Spleen (tissue), 11 donors: ENCODE results near the gene FERMT2. TPM values are rescaled to one million over a fixed set of nuclear protein-coding genes. Genes with fewer than 3 reads are reported as not detected.

Source experiments
- DNase-seq: peaks from one replicate; pipeline ENCODE4 v3.0.0-alpha.2; 2020
- H3K27ac ChIP-seq, 8 donors: fragments of 200-600 bp; sonication (generic) in 7 of 8; 1 replicate in 4 of 8; 2 replicates in 4 of 8; pipeline versions ENCODE4 v1.5.0 to v1.8.0; 2016 to 2021; ENCODE audit warnings: inconsistent platforms in 4 of 8, mild to moderate bottlenecking in 4 of 8, moderate library complexity in 1 of 8
- H3K27me3 ChIP-seq, 7 donors: fragments of 200-600 bp; sonication (generic) in 6 of 7; replicated peaks in 1 of 7; 1 replicate in 4 of 7; 2 replicates in 3 of 7; pipeline versions ENCODE4 v1.5.0 to v1.8.0; 2016 to 2021; ENCODE audit warnings: inconsistent platforms in 3 of 7, mild to moderate bottlenecking in 1 of 7
- H3K36me3 ChIP-seq, 6 donors: fragments of 200-600 bp; sonication (generic) in 5 of 6; 1 replicate in 4 of 6; 2 replicates in 2 of 6; pipeline versions ENCODE4 v1.5.0 to v1.8.0; 2016 to 2021; ENCODE audit warnings: inconsistent platforms in 2 of 6
- H3K4me1 ChIP-seq, 6 donors: fragments of 200-600 bp; sonication (generic) in 5 of 6; 1 replicate in 3 of 6; 2 replicates in 3 of 6; pipeline versions ENCODE4 v1.5.0 to v1.8.0; 2016 to 2021; ENCODE audit warnings: inconsistent platforms in 3 of 6
- H3K4me3 ChIP-seq, 8 donors: fragments of 200-600 bp; sonication (generic) in 7 of 8; 1 replicate in 4 of 8; 2 replicates in 4 of 8; pipeline versions ENCODE4 v1.5.0 to v1.8.0; 2016 to 2021; ENCODE audit warnings: inconsistent platforms in 4 of 8, mild to moderate bottlenecking in 4 of 8, moderate library complexity in 2 of 8
- H3K9me3 ChIP-seq, 8 donors: fragments of 200-600 bp; sonication (generic) in 7 of 8; 1 replicate in 4 of 8; 2 replicates in 4 of 8; pipeline versions ENCODE4 v1.5.0 to v1.8.0; 2016 to 2021; ENCODE audit warnings: inconsistent platforms in 4 of 8
- POLR2A ChIP-seq, 3 donors: fragments of 450-650 bp; IDR thresholded peaks; one replicate each; pipeline ENCODE4 v1.5.1; 2017; ENCODE audit warnings: antibody characterized with exemption in 3 of 3, mild to moderate bottlenecking in 1 of 3
- POLR2AphosphoS5 ChIP-seq, 3 donors: sonication (generic); formaldehyde crosslinking; IDR thresholded peaks; one replicate each; pipeline ENCODE4 v1.5.1; 2017; ENCODE audit warnings: antibody characterized with exemption in 3 of 3
- WGBS, 5 donors: extraction: QIAGEN DNeasy Blood & Tissue Kit in 3 of 5; methylation state at CpG; one replicate each; pipeline versions ENCODE4 v1.1.5 to v1.1.7; 2013 to 2018; 5-methylcytosine and 5-hydroxymethylcytosine counted together
- intact Hi-C: fragments of 100-400 bp; cut with DNase I; formaldehyde crosslinking; loops from one replicate; pipeline ENCODE4 v1.15.0; 2023; ENCODE audit warnings: low total_unique reads
- polyA plus RNA-seq, 3 donors: library from polyadenylated mRNA; stranded (reverse); fragments of 200-250 nt; gene quantifications; one replicate each; pipeline ENCODE4 v1.2.1, GENCODE V29; 2013
- total RNA-seq, 7 donors: library from RNA; depleted of rRNA in 3 of 7; stranded (reverse); fragments of >200 nt in 3 of 7; fragmentation: NEBNext Ultra II Directional in 4 of 7; extraction: Animal tissue kit (Norgen Biotek cat#: 25700) in 4 of 7; gene quantifications; one replicate each; pipeline versions ENCODE4 v1.1.0 to v1.2.1, GENCODE V29; 2016 to 2021
- TF ChIP-seq, protein P1 (sequence below), 11 experiments: fragments of 200-600 bp in 7 of 11; fragments of 450-650 bp in 4 of 11; sonication (generic) in 4 of 11; IDR thresholded peaks in 8 of 11; conservative IDR thresholded peaks in 3 of 11; 1 replicate in 7 of 11; 2 replicates in 4 of 11; pipeline versions ENCODE4 v1.4.0 to v1.8.0; 2016 to 2021; ENCODE audit warnings: antibody characterized with exemption in 11 of 11, inconsistent platforms in 4 of 11, mild to moderate bottlenecking in 1 of 11
- donor health status: healthy with polysubstance abuse.
- donor health status: DM: no; HTN: no; CAD: no; lungs with moderate emphysema.
- donor health status: DM: no; HTN: no; CAD: no.
- donor health status: Bipolar disorder and iron deficiency.
- donor health status: healthy.
- donor health status: DM: no; HTN: no; CAD: no.
- donor health status: DM: yes; HTN: yes; CAD: no.

The FERMT2 gene
- total and polyA plus RNA-seq, 10 donors = 10.5 to 94.5 (median 52.7) TPM

GRCh38 chr14:52948039-52948438 is 2.8 kb downstream of the FERMT2 start:
- Histone ChIP-seq H3K4me3 (peak overlapping the region in 4 of 8 donors; percentile 70 to 82 (median 76)), H3K27ac (peak overlapping the region in 1 of 8 donors; percentile 5), H3K27me3 (peaks cover 0 to 80% (median 35%) of the 10 kb centered on the region in 7 donors), H3K36me3 (peaks cover 0 to 6% (median 0%) of the 10 kb centered on the region in 6 donors), H3K9me3 (no peaks in the 10 kb centered on the region), H3K4me1 (peaks cover 9 to 58% (median 25%) of the 10 kb centered on the region in 6 donors)
- WGBS, 5 donors = 71 to 82% (median 78%) methylated on average over 3 of the region's 3 CpGs
- TF ChIP-seq POLR2AphosphoS5 (IDR thresholded peaks at IDR 0.05) = no peak
- TF ChIP-seq POLR2A (IDR thresholded peaks at IDR 0.05) = no peak
- TF ChIP-seq, protein P1, sequence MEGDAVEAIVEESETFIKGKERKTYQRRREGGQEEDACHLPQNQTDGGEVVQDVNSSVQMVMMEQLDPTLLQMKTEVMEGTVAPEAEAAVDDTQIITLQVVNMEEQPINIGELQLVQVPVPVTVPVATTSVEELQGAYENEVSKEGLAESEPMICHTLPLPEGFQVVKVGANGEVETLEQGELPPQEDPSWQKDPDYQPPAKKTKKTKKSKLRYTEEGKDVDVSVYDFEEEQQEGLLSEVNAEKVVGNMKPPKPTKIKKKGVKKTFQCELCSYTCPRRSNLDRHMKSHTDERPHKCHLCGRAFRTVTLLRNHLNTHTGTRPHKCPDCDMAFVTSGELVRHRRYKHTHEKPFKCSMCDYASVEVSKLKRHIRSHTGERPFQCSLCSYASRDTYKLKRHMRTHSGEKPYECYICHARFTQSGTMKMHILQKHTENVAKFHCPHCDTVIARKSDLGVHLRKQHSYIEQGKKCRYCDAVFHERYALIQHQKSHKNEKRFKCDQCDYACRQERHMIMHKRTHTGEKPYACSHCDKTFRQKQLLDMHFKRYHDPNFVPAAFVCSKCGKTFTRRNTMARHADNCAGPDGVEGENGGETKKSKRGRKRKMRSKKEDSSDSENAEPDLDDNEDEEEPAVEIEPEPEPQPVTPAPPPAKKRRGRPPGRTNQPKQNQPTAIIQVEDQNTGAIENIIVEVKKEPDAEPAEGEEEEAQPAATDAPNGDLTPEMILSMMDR (IDR thresholded peaks at IDR 0.05 in 8 of 11, conservative IDR thresholded peaks at IDR 0.05 in 3 of 11) = no peak
- intact Hi-C loops = no loop called here
- DNase-seq = no peak

GRCh38 chr14:52944254-52944653 is 6.6 kb downstream of the FERMT2 start:
- TF ChIP-seq, protein P1 (IDR thresholded peaks at IDR 0.05 in 8 of 11, conservative IDR thresholded peaks at IDR 0.05 in 3 of 11) = no peak
- no peak for TF ChIP-seq POLR2AphosphoS5 (IDR thresholded peaks at IDR 0.05)
- TF ChIP-seq POLR2A (IDR thresholded peaks at IDR 0.05) = no peak
- Histone ChIP-seq H3K4me3 (no peak overlapping the region), H3K4me1 (peaks cover 0 to 26% (median 7%) of the 10 kb centered on the region in 6 donors), H3K27ac (no peak overlapping the region), H3K27me3 (peaks cover 0 to 46% (median 16%) of the 10 kb centered on the region in 7 donors), H3K36me3 (peaks cover 0 to 6% (median 0%) of the 10 kb centered on the region in 6 donors), H3K9me3 (no peaks in the 10 kb centered on the region)
- DNase-seq = no peak
- 71 to 94% (median 81%) methylated on average over 2 of the region's 2 CpGs for WGBS, 5 donors
- intact Hi-C loops = no loop called here

GRCh38 chr14:52939427-52939826 is 11.4 kb downstream of the FERMT2 start:
- H3K4me1 ChIP-seq = peaks cover 0 to 25% (median 12%) of the 10 kb centered on the region in 6 donors
- no peaks in the 10 kb centered on the region for H3K27me3 ChIP-seq
- intact Hi-C loops = no loop called here

DNA sequence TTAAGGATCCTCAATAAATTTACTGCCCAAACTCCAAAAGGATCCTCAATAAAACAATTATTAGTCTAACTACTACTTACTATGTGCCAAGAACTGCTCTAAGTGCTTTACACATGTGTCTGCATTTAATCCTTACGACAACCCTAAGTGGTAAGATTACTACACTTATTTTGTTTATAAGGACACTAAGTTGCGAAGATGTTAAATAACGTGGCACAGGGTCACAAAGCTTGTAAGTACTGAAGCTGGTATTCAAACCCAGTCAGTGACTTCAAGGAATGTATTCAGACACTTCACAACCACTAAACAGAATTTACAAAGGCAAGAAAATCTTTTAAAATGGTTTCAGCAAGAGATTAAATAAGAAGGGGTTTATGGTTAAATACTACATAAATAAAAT is 13.0 kb downstream of the FERMT2 start:
- Histone ChIP-seq H3K9me3 (no peaks in the 10 kb centered on the region), H3K27ac (peak overlapping the region in 1 of 8 donors; percentile 9), H3K4me1 (peaks cover 0 to 25% (median 12%) of the 10 kb centered on the region in 6 donors), H3K27me3 (no peaks in the 10 kb centered on the region), H3K36me3 (no peaks in the 10 kb centered on the region), H3K4me3 (no peak overlapping the region)
- intact Hi-C loops = no loop called here
- DNase-seq = no peak
- WGBS, 5 donors = 64 to 93% (median 84%) methylated on average over 3 of the region's 3 CpGs
- TF ChIP-seq POLR2AphosphoS5 (IDR thresholded peaks at IDR 0.05) = no peak
- TF ChIP-seq POLR2A (IDR thresholded peaks at IDR 0.05) = no peak
- TF ChIP-seq, protein P1 (IDR thresholded peaks at IDR 0.05 in 8 of 11, conservative IDR thresholded peaks at IDR 0.05 in 3 of 11) = no peak

More at GRCh38 chr14:52939427-52939826, 11.4 kb downstream of the FERMT2 start:
- Histone ChIP-seq H3K4me3 (no peak overlapping the region), H3K36me3 (no peaks in the 10 kb centered on the region), H3K9me3 (no peaks in the 10 kb centered on the region), H3K27ac (no peak overlapping the region)
- 54 to 79% (median 63%) methylated on average over 1 of the region's 1 CpG for WGBS, 5 donors
- TF ChIP-seq, protein P1 (IDR thresholded peaks at IDR 0.05 in 8 of 11, conservative IDR thresholded peaks at IDR 0.05 in 3 of 11) = no peak
- TF ChIP-seq POLR2AphosphoS5 (IDR thresholded peaks at IDR 0.05) (no peak), POLR2A (IDR thresholded peaks at IDR 0.05) (no peak)
- no peak for DNase-seq
